IPS DF 19.7 (cell line): ENCODE measurements around the gene IFT172.
"Not testable (repeated sequence)": the region's sequence is repeated elsewhere in the genome, so short reads cannot be mapped to it uniquely, and the experiment has no call there.

Experiments
- DNase-seq: peaks from one replicate; pipeline ENCODE4 v3.0.0-alpha.2; 2013; ENCODE audit warnings: low read depth, low spot score

Gene IFT172

GRCh38 chr2:27428213-27428977 is 61.1 kb downstream of the IFT172 start, which contains the start of gene NRBP1:
TSS of gene NRBP1 (plus strand) at chr2:27428631. CDS start at chr2:27433274, 4,643 bp downstream.
- DNase-seq: peak; percentile 59

DNA sequence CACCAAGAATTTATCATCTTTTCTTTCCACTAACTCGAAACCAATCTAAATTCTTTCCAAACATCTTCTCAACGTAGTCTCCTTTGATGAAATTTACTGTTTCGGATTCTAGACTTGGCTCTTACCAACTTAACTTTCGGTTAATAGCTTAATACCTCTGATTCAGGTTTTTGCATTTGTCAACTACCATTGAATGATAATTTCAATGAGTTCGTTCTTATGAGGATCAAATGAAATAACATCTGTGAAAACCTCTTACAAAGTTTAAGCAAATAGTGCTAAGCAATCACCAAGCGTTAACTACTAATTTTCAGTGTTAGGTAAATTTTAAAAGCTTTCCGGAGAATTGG is 61.7 kb downstream of the IFT172 start:
- no peak for DNase-seq

DNA sequence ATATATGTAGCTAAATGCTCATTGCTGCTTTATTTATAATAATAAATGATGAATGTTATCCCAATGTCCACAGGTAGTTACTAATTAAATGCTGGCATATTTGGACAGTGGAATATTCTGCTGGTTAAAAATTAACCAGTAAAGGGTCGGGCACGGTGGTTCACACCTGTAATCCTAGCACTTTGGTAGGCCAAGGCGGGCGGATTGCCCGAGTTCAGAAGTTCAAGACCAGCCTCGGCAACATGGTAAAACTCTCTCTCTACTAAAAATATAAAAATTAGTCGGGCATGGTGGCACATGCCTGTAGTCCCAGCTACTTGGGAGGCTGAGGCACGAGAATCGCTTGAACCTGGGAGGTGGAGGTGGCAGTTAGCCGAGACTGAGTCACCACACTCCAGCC is 64.5 kb downstream of the IFT172 start:
- not testable (repeated sequence) for DNase-seq

DNA sequence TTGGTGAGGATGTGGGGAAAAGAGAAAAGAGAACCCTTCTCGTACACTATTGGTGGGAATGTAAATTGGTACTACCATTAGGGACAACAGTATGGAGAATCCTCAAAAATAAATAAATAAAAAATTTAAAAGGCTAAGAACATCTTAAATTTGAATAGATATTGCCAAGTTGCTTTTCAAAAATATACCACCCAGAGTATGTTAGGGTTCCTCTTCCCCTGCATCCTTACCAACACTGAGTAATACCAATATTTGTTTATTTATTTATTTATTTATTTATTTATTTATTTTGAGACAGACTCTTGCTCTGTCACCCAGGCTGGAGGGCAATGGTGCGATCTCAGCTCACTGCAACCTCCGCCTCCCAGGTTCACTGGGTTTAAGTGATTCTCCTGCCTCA is 66.6 kb downstream of the IFT172 start:
- no peak for DNase-seq

DNA sequence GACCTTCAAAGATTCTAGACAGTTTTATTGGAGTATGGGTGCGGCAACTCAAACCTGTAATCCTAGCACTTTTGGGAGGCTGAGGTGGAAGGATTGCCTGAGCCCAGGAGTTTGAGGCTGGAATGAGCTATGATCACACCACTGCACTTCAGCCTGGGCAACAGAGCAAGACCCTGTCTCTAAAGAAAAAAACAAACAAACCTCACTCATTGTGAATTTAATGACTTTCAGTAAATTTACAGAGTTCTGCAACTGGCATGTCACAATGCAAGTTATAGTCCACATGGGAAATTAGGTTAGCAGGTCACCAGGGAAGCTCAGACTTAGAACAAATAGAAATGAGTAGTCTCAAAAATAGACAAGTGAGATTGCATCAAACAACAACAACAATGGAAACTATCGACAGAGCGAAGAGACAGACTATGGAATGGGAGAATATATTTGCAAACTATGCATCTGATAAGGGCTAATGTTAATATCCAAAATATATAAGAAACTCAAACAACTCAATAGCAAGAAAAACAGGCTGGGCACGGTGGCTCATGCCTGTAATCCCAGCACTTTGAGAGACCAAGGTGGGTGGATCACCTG is 67.8 kb downstream of the IFT172 start:
- no peak for DNase-seq

- no peak for DNase-seq
Measured at GRCh38 chr2:27420996-27421395, 68.5 kb downstream of the IFT172 start.

GRCh38 chr2:27416151-27416550 is 73.4 kb downstream of the IFT172 start:
- DNase-seq: no peak

DNA sequence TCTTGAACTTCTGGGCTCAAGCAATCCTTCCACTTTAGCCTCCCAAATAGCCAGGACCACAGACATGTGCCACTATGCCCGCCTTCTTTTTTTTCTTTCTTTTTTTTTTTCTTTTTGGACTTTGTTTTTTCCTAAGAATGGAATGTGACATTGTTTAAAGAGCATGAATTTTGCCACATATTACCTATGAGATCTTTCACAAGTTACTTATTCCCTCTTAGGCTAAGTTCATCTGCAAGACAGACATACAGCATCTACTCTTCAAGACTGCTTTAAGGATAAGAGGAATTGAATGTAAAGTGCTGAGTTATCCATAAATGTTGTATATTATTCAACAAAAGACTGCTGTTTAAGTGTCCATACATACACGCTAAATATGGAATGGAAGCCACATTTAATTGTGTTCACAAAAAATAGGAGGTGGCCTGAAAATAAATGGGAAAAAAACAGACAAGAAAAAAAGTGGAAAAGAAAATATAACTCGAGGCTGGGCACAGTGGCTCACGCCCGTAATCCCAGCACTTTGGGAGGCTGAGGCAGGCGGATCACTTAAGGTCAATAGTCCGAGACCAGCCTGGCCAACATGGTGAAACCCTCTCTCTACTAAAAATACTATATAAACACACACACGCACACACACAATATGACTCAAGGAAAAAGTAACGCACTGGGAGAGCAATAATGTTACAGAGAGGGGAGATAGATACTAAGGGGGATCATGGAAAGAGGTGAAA is 77.0 kb downstream of the IFT172 start:
- no peak for DNase-seq

- peak; percentile 69 for DNase-seq
Measured at GRCh38 chr2:27409321-27410073, 80.0 kb downstream of the IFT172 start, which contains the start of gene PPM1G. TSS of gene PPM1G (minus strand) at chr2:27409591. CDS start at chr2:27409422, 169 bp downstream.

DNA sequence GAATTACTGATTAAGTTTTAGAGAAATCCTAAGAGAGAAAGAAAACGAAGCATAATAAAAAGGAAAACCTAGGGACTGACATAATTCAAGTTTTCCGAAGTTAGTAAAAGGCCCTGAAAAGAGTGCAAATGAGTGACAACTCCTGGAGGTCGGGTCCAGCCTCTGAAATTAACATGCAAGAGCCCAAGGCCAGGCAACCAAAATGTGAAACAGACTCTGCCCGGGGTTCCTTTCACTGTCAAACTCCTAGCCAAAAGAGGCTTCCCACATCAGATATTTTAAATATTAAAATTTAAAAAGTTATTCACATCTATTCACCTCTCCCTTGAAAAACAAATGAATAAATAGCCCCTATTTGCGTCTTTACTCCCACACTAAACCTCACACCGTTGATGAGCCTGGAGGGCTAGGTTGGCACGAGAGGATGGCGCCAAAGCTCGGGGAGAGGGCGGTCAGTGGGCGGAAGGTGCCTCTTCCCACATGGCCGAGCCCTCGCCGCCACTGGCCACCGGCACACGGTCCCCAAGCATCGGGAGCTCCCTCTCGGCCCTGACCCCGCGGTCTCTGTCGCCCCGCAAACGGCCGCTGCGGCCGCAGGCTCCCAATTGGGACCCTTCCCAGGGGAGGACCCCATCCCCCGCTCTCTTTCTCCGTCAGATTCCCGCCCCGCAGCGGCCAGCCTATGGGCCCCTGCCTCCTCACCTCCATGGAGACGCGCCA is 80.8 kb downstream of the IFT172 start:
- no peak for DNase-seq

GRCh38 chr2:27407798-27408491 is 81.6 kb downstream of the IFT172 start:
- peak; percentile 54 for DNase-seq

GRCh38 chr2:27400348-27401135 is 89.0 kb downstream of the IFT172 start:
- no peak for DNase-seq

DNA sequence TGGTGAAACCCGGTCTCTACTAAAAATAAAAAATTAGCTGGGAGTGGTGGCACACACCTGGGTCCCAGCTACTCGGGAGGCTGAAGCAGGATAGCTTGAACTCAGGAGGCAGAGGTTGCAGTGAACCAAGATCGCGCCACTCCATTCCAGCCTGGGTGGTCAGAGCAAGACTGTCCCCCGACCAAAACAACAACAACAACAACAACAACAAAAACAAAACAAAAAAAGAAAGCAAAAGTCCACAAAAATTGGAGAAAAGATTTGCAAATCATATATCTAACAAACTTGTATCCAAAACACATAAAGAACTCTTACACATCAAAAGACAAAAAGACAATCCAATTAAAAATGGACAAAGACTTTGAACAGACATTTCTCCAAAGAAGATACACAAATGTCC is 90.6 kb downstream of the IFT172 start:
- no peak for DNase-seq
